Measurements from ENCODE around the gene RFX4. TPM values are rescaled to one million over a fixed set of nuclear protein-coding genes. Genes with fewer than 3 reads are reported as not detected.

The RFX4 gene
- total and polyA plus RNA-seq, 9 of the 15 experiments (the other 6 are each of a cell fraction or from before 2014, with no cell fraction given), result not detected

DNA sequence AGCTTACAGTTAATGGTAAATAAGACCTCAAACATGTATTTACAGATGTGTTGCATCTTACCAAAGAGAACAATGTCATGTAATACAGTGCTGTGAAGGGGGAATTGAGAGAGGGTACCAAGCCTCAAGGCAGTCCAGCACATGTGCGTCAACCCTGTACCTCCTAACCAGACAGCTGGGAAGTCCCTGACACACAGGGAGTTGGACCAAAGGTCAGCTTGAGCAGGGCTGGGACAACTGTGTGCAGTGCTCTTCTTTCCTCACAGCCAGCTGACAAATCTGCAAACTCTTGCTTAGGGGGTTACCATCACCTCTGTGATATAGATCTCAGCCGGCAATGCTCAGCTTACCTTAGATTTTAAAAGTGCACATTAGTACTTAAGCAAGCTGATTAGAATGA, 134.9 kb downstream of the RFX4 start:
- ATAC-seq, result no peak
- H3K27ac ChIP-seq (ENCODE audit: extremely low read depth, low read depth, low read length), result no peak overlapping the region
- no peaks in the 10 kb centered on the region for H3K9me3 ChIP-seq (replicated peaks; ENCODE audit: control insufficient read depth, insufficient read depth, low read depth, low read length)
- TF ChIP-seq ETS2 (tag; IDR thresholded peaks at IDR 0.05; ENCODE audit: borderline replicate concordance, poor library complexity, severe bottlenecking) (no peak), NCOA1 (IDR thresholded peaks at IDR 0.05; ENCODE audit: low read depth) (no peak), RBFOX2 (IDR thresholded peaks at IDR 0.05; ENCODE audit: low read depth, low read length) (no peak), MAFK (IDR thresholded peaks at IDR 0.05; ENCODE audit: low read length) (no peak), RBM17 (IDR thresholded peaks at IDR 0.05; ENCODE audit: borderline replicate concordance, low read depth, low read length) (no peak), ZNF184 (CRISPR knock-in tag; IDR thresholded peaks at IDR 0.05) (no peak), ELF2 (CRISPR knock-in tag; IDR thresholded peaks at IDR 0.05) (no peak), SRSF9 (IDR thresholded peaks at IDR 0.05; ENCODE audit: borderline replicate concordance, low read depth, low read length) (no peak), TGIF2 (CRISPR knock-in tag; IDR thresholded peaks at IDR 0.05) (no peak)
- TF ChIP-seq, protein P1, sequence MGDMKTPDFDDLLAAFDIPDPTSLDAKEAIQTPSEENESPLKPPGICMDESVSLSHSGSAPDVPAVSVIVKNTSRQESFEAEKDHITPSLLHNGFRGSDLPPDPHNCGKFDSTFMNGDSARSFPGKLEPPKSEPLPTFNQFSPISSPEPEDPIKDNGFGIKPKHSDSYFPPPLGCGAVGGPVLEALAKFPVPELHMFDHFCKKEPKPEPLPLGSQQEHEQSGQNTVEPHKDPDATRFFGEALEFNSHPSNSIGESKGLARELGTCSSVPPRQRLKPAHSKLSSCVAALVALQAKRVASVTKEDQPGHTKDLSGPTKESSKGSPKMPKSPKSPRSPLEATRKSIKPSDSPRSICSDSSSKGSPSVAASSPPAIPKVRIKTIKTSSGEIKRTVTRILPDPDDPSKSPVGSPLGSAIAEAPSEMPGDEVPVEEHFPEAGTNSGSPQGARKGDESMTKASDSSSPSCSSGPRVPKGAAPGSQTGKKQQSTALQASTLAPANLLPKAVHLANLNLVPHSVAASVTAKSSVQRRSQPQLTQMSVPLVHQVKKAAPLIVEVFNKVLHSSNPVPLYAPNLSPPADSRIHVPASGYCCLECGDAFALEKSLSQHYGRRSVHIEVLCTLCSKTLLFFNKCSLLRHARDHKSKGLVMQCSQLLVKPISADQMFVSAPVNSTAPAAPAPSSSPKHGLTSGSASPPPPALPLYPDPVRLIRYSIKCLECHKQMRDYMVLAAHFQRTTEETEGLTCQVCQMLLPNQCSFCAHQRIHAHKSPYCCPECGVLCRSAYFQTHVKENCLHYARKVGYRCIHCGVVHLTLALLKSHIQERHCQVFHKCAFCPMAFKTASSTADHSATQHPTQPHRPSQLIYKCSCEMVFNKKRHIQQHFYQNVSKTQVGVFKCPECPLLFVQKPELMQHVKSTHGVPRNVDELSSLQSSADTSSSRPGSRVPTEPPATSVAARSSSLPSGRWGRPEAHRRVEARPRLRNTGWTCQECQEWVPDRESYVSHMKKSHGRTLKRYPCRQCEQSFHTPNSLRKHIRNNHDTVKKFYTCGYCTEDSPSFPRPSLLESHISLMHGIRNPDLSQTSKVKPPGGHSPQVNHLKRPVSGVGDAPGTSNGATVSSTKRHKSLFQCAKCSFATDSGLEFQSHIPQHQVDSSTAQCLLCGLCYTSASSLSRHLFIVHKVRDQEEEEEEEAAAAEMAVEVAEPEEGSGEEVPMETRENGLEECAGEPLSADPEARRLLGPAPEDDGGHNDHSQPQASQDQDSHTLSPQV (IDR thresholded peaks at IDR 0.05), result no peak
- H3K79me2 ChIP-seq (ENCODE audit: control insufficient read depth, insufficient read depth, low read length), result no peaks in the 10 kb centered on the region
- no TSS peak for BruUV-seq (replicated peaks)
- no peak overlapping the region for H3K9ac ChIP-seq (ENCODE audit: insufficient read depth in 1 of 2, low read depth in 2 of 2, low read length in 2 of 2)
- no peak overlapping the region for H2AFZ ChIP-seq (ENCODE audit: low read depth, low read length)
- no peaks in the 10 kb centered on the region for H3K4me1 ChIP-seq (replicated peaks in 1 of 2; ENCODE audit: control insufficient read depth in 2 of 2, insufficient read depth in 2 of 2, low read length in 2 of 2)
- H4K20me1 ChIP-seq (replicated peaks; ENCODE audit: control insufficient read depth, insufficient read depth, low read length), result no peaks in the 10 kb centered on the region
- CTCF ChIA-PET (ENCODE audit: low intra/inter-chr PET ratio), result no interaction called here
- no peak for DNase-seq (ENCODE audit: extremely low read depth in 1 of 4, low spot score in 3 of 4)
- H3K4me2 ChIP-seq (ENCODE audit: insufficient read depth, low read length), result no peak overlapping the region
- POLR2A ChIA-PET, result interaction anchor here (0.5 kb wide), 1 partner anchor 69 kb away, joined by 3 read pairs; no protein-coding TSS in a partner anchor
- no peak overlapping the region for H3K4me3 ChIP-seq
- no peaks in the 10 kb centered on the region for H3K9me1 ChIP-seq (ENCODE audit: control insufficient read depth, insufficient read depth, low read length)
- in situ Hi-C loops (cut with MboI), result no loop called here
- 0% methylated on average over 2 of the region's 2 CpGs for WGBS (ENCODE audit: insufficient coverage, low coverage, missing lambda C conversion rate)
- peaks cover 6 to 23% of the 10 kb centered on the region in 2 experiments; a peak in 3 of 5 replicates for H3K27me3 ChIP-seq (ENCODE audit: control insufficient read depth in 2 of 2, insufficient read depth in 2 of 2, low read length in 2 of 2)
- FAIRE-seq, result no peak
- H3K36me3 ChIP-seq (ENCODE audit: control insufficient read depth, insufficient read depth, low read length), result no peaks in the 10 kb centered on the region
- intact Hi-C loops (cut with micrococcal nuclease), result no loop called here
